GM04503 (cell line): Measurements from ENCODE around the gene EVL.
"Not testable (repeated sequence)": the region's sequence is repeated elsewhere in the genome, so short reads cannot be mapped to it uniquely, and the experiment has no call there.

Source experiments
- DNase-seq: peaks from one replicate; pipeline ENCODE4 v3.0.0-alpha.2; 2012; ENCODE audit warnings: low read depth

EVL gene

GRCh38 chr14:100065111-100065871, at the start of gene EVL:
Gene EVL (plus strand): TSS chr14:100065422. CDS start chr14:100065501, 79 bp downstream.
- DNase-seq, result no peak

- no peak for DNase-seq
Observed at GRCh38 chr14:100017553-100017952, 47.7 kb upstream of the EVL start.

GRCh38 chr14:100018054-100018453, 47.2 kb upstream of the EVL start:
- DNase-seq, result no peak

GRCh38 chr14:100018482-100018881, 46.7 kb upstream of the EVL start:
- no peak for DNase-seq

- DNase-seq, result no peak
Observed at GRCh38 chr14:100019156-100019744, 46.0 kb upstream of the EVL start.

DNA sequence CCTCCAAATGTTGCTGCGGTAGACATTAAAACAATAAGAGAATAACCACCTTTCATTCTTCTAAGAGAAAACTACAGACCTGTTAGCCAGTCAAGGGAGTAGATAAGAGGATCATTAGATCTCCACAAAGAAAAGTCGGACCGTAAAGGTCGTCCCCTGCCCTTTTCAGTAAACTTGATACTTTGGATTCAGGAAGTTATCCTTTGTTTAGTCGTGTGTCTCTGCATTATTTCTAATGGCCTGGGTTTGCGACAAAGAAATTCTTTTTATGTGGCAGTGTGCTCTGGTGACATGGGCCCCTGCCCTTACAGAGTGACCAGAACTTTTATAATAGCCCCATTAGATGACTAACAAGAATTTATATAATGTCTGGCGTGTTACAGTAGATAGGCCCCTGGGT, 44.6 kb upstream of the EVL start:
- DNase-seq, result no peak

DNA sequence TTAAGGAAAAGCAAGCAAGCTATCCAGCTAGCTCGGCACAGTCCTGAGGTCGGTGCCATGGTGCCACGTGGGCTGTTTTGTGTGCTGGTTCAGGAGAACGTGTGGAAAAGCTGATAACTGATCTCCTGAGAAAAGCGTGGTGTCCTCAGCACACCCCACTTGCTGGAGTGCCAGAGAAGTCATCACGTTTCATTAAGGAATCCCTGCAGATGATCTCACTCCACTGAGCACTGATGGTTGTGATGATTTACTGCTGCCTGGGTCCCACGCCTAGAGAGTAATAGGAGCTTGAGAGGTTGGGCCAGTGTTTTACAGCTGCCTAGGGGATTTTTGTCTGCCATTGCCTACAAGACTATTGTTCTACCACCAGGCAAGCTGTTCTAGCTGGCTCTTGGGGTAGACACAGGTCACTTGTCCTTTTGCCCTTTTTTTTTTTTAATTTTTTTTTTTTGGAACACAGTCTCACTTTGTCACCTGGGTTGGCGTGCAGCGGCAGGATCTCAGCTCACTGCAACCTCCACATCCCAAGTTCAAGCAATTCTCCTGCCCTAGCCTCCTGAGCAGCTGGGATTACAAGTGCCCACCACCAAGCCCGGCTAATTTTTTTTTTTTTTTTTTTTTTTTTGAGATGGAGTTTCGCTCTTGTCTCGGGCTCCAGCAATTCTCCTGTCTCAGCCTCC, 42.3 kb upstream of the EVL start:
- DNase-seq, result peak; percentile 92

GRCh38 chr14:100025111-100025510, 40.1 kb upstream of the EVL start:
- DNase-seq, result no peak

DNA sequence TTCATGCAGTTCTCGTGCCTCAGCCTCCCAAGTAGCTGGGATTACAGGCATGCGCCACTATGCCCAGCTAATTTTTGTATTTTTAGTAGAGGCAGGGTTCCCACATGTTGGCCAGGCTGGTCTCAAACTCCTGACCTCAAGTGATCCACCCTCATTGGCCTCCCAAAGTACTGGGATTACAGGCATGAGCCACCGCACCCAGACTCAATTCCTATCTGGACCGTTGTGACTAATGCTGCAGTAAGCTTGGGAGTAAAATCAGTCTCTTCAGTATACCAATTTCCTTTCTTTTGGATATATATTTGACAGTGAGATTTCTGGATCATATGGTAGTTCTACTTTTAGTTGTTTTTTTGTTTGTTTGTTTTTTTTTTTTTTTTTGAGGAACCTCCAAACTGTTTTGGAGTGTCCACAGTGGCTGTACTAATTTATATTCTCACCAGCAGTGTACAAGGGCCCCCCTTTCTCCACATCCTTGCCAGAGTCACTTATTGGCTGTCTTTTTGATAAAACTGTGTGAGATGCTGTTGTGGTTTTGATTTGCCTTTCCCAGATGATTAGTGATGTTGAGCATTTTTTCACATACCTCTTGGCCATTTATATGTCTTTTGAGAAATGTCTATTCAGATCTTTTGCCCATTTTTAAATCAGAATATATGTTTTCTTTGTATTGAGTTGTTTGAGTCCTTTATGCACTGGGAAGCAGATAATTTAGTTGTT, 37.3 kb upstream of the EVL start:
- DNase-seq, result no peak

DNA sequence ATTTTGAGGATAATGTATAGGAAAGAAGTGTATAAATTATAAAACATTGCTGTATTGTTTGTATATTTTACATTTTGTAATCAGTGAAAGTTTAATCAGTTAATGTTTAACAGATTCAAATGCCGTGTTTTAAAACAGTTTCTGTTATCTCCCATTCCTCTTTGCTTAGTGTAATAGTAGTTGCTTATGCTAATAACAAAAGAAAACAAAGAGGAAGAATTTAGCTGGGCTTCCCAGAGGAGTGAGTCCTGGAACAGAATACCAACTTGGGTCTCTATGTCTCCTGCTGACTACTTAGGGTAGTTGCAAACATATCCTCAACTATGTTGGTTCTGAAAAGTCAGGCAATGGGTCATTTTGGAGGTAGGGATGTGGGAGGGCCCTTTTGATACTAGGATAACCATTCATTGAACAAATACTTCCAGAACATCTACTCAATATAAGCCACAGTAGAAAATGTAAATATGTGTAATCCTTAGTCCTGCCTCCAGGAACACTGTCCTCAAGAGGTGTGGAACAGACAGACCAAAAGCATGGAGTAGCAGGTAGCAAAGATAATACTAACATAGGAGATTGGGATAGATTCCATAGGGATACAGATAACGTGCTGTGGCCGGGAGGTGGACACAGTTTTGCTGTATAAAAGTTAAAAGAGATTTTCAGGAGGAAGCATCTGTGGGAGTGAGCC, 36.1 kb upstream of the EVL start:
- no peak for DNase-seq

DNA sequence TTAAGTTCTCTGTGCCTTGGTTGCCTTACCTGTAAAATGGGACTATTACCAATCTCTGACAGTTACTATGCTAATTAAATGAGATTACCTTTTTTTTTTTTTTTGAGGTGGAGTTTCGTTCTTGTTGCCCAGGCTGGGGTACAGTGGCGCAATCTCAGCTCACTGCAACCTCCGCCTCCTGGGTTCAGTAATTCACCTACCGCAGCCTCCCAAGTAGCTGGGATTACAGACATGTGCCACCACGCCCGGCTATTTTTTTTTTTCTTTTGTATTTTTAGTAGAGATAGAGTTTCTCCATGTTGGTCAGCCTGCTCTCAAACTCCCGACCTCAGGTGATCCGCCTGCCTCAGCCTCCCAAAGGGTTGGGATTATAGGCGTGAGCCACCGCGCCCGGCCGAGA, 35.2 kb upstream of the EVL start:
- not testable (repeated sequence) for DNase-seq

- peak; percentile 92 for DNase-seq
Observed at GRCh38 chr14:100030452-100031153, 34.6 kb upstream of the EVL start.

- DNase-seq, result peak; percentile 97
Observed at GRCh38 chr14:100031506-100032281, 33.5 kb upstream of the EVL start.

DNA sequence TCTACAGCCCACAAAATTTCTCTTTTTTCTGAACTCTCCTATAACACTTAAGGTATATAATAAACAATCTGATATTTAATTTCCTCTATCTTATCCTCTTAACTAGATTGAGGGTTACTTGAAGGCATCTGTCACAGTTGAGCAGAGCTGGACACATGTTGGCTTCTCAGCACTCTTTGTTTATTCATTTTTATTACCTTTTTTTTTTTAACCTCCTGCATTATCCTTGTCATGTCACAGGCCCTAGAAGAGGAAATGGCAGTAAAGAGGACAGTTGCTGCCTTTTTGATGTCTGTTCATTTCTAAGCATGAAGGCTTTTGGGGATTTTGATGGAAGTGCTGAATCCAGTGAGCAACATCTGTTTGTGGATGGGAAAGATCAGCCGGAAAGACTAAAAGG, 32.5 kb upstream of the EVL start:
- DNase-seq, result no peak

- DNase-seq, result no peak
Observed at GRCh38 chr14:100033347-100034075, 31.7 kb upstream of the EVL start.

DNA sequence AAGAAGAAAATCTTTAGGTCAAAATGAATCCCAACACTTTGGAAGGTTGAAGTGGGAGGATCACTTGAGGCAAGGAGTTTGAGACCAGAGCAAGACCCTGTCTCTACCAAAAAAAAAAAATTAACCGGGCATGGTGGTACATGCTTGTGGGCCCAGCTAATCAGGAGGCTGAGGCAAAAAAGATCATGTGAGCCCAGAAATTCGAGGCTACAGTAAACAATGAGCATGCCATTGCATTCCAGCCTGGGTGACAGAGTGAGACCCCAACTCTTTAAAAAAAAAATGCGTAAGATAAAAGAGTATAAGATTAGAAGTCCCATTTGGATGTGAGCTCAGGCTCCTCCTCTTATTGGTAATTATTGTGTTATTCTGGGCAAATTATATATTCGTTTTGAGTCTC, 30.8 kb upstream of the EVL start:
- no peak for DNase-seq

DNA sequence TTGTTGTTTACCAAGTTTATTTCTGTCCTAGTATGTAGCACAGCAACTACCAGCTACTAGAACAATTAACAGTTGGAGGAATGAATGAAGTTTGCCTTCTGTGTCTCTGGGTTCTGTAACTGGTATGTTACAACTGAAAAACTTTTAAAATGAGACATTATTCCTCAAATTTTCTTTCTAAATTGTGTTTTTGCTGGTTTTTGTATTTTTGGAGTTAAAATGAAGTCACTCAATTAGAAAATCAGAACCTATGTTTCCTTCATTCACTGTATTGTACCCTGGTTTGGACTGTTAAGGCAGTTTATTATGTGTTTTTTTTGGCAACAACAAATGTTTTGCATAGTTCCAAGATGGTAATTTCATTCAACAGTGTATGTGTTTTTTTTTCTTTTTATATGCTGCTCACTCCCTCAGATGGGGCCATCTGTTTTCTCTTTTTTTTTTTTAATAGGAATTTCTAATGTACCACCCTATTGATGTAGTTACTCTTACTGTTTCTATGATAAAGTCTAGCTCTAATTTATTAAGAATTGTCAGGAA, 30.2 kb upstream of the EVL start:
- no peak for DNase-seq

DNA sequence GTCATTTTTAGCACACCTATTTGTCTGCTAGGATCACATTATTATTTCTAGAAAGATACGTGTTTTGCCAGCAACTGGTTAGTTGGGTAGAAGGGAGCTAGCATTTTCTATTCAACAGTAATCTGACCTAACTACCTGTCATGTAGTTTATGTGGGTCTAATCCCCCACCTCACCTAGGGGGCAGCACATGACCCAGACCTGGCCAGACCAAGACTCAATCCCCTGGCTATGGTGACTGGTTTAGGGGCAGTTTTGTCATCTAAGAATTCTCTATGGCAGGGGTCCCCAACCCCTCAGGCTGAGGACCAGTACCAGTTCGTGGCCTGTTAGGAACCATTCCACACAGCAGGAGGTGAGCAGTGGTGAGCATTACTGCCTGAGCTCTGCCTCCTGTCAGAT, 29.5 kb upstream of the EVL start:
- DNase-seq, result no peak

DNA sequence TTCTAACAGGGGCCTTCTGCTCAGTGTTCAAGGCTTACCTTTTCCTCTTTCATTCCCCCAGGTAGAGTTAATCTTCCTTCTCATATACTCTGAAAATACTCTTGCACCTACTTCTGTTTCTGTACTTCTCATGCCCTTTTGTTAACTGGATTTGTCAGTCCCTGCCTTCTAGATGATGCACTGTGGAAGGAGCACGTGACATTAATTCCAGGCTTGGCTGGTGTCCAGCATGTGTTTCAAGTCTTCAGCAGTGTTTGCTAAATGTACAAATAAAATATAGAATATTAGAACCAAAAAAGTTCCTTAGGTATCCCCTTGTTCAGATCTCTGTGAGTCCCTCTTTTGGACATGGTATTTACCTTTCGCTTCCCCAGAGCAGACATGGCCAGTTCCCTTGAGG, 27.9 kb upstream of the EVL start:
- DNase-seq, result no peak

DNA sequence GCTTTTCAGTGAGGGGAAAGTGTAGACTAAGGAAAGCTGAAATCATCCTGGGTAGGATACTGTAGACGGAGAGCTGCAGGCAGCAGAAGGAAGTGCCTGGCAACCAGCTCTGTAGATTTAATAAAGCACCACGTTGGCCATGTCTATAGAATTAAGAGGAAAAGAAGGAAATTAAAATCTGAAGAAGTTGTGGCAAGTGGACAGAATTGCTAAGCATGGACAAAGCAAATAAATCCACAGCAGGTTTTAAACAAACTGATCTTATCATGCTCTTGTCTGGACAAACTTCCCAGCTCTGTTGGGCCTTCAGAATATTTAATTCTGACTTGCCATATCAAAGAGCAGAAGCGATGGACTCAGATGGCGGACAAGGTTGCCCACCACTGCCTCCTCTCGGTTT, 27.2 kb upstream of the EVL start:
- DNase-seq, result no peak
